HL-60/S4 treated with retinoic acid at 250 ng/mL for 4 days and 3 days (cell line): Measurements from ENCODE around the gene PEX14.

Source experiments
- in situ Hi-C: fragments of 300-500 bp; cut with MboI; formaldehyde crosslinking; loops from 2 replicates; pipeline ENCODE4 v1.7.0; 2022; ENCODE audit warnings: low sequenced_read_pairs

Gene PEX14

DNA sequence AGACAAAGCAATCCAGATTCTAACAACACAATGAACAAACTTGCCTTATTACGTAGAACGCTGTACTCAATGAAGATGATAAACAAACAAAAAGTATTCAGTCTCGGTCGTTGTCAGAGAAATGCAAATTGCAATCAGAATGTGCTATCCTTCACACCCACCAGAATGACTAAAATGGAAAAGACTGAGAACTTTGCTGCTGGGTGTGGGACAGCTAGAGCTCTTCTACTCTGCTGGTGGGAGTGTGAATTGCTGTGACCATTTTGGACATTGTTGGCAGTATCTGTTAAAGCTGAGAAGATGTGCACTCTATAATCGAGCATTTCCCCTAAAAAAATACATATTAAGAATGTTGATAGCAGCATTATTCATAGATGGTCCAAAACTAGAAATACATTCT, 111.4 kb downstream of the PEX14 start:
- in situ Hi-C loops = no loop called here

DNA sequence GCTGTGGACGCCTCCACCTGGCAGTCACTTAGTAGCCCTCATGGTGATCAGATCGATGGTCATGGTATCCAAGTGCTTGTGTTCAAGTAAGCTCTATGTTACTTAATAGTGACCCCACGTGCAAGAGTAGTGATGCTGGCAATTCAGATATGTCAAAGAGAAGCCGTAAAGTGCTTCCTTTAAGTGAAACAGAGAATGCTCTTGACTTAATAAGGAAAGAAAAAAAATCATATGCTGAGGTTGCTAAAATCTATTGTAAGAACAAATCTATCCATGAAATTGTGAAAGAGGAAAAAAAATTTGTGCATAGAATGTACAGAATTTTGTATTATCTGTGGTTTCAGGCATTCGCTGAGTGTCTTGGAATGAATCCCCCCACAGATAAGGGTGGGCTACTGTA, 113.9 kb downstream of the PEX14 start:
- in situ Hi-C loops = no loop called here

DNA sequence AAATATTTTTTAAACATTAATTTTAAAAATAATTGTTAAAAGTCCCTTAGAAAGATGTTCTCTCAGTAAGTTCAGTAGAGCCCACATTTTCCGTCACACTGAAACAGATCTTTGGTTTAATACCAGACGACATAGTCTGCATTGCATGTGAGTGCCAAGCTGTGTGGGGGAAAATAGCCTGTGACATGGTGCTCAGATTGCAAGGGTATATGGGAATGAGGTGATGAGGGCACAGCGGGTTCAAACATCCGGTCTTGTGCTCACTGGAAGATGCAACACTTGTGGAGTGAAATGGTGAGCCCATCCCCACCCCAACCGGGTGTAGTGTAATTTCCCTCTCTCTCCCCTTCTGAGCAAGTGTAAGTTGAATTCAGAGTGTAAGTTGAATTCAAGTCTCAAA, 114.3 kb downstream of the PEX14 start:
- in situ Hi-C loops = no loop called here

DNA sequence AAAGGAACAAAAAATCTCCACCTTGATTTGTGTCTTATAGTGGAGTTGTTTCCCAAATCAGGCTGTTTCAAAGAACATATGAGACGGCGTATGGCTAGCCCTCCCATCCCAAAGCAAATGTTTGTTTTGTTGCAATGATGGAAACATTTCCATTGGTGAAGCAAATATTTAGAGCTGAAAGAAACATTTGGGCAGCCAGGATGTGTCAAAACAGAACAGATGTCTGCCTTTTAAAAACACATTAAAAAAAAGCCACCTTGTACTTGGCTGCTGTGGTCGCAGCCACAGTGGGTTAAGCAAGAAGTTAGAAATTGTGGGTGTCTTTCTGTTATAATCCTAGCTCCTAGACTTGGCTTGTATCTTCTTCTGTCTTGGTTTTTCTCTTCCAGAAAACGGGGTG, 116.3 kb downstream of the PEX14 start:
- in situ Hi-C loops = no loop called here

DNA sequence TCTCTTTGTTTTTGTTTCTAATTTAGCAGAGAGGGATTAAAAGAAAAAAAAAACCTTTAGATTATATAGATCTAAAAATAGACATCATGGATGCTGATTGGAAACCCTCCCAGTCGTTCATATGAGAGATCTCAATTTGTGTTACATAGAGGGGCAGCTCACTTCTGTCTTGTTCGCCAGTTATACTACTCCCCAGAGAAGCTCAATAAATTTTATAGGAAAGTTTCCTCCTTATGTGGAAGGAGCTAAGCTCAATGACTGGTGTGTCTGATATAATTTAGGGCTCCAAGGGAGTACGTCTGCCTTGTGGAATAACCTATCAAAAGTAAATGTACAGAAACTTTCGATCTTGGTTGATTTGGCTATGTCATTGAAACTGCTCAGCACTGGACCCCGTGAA, 117.6 kb downstream of the PEX14 start:
- in situ Hi-C loops = no loop called here

DNA sequence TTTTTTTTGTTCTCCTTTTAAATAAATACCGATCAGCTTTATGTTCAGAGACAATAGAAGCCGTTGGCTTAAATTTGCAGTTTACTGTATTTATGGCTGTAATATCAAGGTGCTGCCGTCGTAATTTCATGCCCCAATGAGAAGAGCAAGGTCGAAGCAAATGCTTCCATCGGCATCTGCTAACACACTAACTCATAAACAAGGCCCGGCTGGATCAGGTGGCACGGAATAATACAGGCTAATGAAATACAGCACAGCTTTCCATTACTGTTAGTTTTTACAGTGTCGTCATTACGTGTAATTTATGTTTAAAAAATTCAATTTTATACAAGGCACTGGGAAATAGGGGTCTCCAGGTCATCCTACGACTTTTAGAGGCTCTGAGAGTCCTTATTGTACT, 119.0 kb downstream of the PEX14 start:
- in situ Hi-C loops = no loop called here

DNA sequence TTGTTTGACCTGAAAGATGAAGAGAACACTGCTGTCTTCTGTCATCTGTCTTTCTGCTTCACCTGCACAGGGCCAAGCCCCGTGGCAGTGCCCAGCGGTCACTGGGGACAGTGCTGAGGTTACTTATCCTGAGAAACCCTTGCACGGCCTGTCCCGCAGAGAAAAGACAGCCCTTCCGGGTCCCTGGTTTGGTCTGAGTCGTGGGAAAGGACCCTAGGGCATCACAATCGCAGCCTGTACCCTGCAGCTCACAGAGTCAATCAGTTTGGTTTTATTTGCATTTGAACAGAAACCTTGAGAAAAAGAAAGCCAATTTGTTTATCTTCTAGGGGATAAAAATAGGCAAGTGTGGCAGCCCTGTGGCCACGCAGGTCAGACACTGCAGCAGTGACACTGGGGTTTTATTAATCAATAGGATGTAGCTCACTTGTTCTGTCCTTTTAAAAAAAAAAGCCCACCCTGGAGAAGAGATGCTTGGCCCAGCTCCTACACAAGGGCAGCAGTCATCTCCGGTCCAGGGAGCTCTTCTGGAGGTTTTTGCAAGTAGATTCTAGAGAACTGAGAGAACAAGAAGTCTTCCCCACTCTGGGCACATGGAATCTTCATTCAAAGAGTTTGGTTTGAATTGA, 120.0 kb downstream of the PEX14 start:
- in situ Hi-C loops = no loop called here

DNA sequence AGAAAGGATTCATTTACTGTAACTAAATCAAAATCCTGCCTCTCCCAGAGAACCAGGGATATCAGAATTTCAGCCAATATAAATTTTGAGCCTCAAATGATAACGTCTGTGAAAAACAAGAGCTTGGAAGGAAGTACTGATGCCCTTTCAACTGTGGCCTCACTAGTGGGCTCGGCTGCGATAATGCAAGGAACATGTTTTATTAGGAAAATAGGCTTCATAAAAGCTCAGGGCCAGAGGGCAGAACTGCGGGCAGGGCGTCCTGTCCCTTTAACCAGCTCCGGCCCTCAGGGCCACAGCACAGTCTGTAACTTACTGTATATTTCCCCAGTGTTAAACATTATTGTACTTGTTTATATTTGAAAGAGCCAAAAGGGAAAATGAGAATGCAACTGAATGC, 122.0 kb downstream of the PEX14 start:
- in situ Hi-C loops = no loop called here

DNA sequence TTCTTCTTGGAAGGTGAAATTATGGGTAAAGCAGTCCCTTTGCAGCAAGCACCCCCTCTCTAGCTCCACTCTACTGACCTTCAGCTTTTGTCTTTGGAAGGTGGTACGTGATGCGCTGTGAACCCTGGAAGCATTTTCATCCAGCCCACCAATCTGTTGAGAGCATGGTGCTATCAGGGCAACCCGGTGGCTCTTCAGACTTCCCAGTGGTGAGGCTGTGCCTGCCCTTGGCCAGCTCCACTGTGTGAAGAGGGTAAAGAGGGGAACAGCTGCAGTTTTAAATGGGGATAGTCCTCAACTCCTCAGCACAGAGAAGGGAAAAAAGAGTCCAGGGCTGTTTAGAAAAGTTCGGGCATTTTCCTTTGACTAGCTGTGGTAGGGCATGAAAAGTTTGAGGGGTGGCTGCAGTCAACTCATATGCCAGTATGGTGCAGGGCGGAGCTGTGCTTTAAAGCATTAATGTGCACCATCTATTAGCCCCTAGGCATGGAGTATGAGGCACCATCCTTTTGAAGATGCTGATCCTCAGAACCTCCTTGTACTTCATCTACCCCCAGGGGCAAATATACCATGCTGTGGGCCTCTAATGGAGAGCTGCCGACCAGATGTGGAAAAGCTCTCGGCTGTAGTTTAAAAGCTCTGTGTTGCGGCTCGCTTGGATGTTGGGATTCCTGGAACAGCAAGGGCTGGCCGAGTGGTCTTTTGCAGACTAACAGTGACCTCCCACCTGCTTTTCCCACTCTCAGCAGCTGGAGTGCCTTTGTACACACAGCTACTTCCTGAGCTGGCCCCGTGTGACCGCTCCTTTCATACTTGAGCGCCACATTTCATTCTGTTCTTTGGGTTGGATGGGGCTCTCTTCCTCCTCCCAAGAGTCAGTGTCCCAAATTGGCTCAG, 123.0 kb downstream of the PEX14 start:
- in situ Hi-C loops = no loop called here

DNA sequence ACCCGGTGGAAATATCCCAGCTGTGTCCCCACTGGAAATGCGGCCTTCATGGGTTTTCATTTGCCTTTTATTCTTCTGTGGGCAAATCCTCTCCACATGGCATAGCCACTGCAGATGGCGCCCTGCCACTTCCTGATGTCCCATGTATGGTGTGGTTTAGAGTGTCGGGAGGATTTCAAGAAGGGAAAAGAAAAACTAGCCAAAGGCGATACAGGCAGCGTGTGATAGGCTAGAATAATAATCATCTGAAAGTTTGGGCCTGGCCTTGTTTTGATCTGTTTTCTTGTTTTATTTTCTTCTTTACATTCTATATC, 123.6 kb downstream of the PEX14 start:
- in situ Hi-C loops = no loop called here

DNA sequence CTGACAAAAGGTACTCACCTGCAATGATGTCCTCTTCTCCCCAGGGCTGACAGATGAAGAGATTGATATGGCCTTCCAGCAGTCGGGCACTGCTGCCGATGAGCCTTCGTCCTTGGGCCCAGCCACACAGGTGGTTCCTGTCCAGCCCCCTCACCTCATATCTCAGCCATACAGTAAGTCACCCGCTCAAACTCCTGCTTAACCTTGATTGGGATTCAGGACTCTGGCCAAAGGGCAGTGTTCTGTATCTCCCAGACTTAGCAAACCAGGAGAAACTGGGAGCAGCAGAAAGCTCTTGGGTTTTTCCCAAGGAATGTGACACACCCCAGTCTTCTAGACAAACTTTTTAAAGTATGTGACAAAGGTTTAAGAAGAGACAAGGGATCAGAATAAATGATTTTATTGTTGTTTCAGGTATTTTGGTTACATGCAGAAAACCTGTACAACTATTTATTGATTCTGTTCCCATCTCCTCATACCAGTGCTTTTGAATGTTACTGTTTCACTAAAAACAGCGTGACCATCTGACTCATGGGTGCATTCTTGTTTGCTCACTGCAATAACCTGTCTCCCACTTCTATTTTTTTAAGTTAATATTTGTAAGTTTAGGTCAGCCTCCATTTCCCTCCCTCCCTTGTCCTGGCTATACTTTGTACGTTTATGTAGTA, 124.6 kb downstream of the PEX14 start:
- in situ Hi-C loops = no loop called here

DNA sequence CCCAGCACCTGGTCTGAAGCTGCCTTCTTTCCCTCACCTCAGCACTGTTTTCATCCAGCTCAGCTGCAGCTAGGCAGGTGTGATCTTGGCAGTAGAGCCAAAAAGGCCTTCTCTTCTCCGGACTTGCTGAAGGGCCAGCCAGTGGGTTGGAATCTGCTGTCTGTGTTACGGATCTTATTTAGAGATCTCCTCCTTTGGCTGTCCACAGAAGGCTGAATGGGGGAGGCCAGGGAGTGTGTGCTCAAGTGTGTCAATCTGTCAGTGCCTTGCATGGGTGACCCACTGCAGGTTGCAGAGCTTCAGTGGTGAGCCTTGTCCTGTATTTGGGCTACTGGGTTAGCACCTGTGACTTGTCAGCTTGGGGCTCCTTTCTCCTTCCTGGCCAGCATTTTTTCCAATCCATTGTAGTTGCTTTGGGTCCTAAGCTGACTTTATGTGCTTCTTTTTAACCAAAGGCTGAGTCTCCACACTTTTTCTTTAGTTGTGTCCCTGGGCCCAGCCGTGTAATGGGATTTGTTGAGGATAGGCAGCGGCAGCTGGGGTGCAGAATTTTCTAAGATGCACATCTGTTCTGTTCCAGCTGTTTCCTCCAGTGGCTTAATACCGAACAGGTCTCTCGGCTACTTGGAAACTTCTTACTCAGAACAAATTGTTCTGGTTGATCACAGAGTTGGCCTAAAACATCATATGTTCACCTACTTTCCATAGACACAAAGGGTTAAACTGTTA, 126.8 kb downstream of the PEX14 start:
- in situ Hi-C loops = no loop called here

DNA sequence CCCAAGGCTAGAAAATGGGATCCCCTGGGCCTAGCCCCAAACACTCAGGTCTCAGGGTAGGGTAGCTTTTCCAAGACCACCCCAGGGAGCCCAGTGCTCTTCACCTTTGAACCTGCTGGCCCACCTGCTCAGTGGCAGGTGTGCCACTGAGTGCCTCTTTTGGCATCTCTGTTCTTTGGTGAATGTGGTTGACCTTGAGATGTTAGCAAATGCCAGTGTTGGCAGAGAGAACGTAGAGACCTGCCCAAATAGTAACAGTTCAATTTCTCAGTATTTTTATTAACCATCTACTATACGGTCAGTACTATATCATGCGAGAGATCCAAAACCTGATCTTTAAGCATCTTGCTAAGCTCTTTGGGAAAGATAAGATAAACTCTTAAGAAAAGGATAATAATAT, 128.2 kb downstream of the PEX14 start:
- in situ Hi-C loops = no loop called here

DNA sequence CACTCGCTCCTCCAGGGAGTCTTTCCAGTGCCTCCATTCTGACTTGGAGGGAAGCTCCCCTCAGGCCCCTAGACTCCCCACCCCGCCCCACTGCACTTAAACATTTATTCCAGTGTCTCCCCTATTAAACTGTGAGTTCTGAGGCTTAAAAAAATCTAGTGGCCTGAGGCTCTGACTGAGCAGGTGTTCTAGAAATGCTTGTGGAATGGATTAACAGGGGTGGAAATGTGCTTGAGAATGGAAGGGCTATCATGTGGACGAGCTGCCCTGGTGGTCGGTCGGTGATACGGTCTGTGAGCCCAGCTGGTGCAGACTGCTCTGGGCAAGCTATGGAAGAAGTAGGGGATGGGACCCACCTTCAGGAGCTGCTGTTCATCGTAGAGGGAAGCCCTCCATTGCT, 130.2 kb downstream of the PEX14 start:
- in situ Hi-C loops = no loop called here

DNA sequence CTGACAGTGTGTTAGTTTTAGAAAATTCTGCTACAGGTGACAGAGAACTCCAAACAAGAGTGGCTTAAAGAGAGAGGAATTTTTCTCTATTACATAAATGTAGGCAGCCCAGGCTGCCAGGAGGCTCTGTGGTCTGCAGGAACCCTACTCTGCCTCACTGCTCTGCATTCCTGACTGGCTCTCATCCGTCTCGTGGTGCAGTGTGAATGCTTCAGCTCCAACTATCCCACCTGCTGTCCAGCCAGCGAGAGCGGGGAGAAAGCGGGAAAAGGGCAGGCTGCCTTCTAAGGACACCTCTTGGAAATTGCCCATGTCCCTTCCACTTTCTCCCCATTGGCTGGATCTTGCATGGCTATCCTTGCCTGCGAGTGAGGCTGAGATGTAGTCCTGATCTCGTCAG, 131.3 kb downstream of the PEX14 start:
- in situ Hi-C loops = no loop called here

DNA sequence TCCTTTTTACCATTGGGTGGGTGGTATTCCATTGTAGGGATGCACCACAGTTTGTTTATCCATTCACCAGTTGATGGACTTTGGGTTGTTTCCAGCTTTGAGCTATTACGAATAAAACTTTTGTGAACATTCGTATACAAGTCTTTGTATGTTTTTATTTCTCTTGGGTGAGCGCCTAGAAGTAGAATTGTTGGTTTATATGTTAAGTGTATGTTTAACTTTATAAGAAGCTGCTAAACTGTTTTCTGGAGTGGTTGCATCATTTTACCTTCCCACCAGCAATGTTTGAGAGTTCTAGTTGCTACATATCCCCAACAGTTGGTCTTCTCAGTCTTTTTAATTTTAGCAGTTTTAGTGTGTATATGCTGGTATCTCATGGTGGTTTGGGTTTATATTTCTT, 132.5 kb downstream of the PEX14 start:
- in situ Hi-C loops = no loop called here

DNA sequence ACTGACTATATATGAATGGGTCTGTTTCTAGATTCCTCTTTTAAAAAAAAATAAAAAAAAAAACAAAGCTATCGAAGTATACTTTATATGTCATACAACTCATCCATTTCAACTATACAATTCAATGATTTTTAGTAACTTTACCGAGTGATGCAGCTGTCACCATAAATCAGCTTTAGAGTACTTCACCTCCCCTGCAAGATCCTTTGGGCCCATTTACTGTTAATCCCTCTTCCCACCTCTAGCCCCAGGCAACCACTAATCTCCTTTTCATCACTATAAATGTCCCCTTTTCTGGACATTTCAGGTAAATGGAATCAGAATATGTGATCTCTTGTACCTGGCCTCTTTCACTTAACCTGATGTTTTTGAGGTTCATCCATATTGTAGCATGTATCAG, 133.9 kb downstream of the PEX14 start:
- in situ Hi-C loops = no loop called here

DNA sequence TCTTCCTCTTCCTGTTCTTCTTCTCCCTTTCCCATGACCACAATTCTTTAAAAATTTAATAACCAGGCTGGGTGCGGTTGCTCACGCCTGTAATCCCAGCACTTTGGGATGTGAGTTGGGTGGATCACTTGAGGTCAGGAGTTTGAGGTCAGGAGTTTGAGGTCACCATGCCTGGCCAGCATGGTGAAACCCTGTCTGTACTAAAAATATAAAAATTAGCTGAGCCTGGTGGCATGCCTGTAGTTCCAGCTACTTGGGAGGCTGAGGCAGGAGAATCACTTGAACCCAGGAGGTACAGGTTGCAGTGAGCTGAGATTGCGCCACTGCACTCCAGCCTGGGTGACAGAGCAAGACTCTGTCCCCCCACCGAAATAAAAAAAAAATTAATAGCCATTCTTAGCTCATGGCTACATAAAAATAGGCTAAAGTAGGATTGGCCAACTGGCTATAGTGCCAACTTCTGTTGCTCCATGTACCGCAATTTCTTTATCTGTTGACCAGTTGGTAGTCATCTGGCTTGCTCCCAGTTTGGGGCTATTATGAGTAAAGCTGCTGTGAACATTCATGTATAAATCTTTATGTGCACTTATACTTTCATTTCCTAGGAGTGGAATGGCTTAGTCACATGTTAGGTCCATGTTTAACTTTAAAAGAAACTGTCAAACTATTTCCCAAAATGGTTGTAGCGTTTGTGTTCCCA, 136.3 kb downstream of the PEX14 start:
- in situ Hi-C loops = no loop called here

DNA sequence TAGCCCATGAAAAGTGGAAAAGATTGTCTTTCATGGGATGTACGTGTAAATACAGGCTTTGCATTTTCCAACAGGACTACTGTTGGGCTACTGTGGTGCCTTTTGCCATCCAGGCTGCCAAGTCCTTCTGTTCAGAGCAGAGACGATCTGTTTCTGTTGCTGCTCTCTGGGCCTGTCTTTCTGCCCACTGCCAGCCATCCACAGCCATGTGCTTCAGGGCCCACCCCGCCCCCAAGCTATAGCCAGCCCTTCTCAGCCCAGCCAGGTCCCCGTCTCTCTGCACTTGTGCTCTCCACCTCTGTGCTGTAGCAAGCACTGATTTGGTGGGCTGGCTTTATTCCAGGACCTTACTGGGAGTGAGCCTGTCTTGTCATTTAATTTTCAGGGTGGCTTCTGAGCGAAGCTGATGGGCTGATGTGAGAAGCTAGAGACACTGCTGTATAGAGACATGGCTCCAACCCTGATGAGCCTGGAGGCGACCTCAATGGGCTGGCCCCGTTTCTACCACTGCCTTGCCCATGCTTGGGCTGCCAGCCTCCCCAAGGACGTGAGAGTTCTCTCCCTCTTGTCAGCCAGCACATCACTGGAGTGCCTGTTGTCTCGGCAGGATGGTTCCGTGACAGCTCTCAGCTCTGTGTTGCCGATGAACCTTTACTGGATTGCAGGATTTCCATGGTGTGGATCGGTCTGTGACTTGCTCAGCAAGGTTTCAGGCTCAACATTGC, 137.8 kb downstream of the PEX14 start:
- in situ Hi-C loops = no loop called here

DNA sequence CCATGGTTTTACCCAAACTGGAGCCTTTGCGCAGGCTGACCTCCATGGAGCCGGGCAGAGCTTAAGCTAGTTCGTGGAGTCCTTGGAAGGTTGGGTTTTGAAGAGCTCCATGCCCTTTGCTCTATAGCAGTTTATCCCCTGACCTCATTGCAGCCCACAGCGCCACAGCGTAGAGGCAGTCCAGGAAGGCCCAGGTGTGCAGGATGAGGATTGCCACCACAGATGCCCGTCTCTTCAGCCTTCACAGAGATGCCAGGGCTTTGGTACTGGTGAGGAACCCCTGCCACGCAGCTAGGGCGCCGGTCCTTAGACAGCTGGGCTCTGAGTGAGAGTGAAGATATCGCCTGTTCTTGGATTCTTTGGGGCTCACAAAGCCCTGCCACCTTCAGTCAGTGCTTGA, 138.6 kb downstream of the PEX14 start:
- in situ Hi-C loops = no loop called here
